Measurements from ENCODE around the gene SPON1.

SPON1 gene

DNA sequence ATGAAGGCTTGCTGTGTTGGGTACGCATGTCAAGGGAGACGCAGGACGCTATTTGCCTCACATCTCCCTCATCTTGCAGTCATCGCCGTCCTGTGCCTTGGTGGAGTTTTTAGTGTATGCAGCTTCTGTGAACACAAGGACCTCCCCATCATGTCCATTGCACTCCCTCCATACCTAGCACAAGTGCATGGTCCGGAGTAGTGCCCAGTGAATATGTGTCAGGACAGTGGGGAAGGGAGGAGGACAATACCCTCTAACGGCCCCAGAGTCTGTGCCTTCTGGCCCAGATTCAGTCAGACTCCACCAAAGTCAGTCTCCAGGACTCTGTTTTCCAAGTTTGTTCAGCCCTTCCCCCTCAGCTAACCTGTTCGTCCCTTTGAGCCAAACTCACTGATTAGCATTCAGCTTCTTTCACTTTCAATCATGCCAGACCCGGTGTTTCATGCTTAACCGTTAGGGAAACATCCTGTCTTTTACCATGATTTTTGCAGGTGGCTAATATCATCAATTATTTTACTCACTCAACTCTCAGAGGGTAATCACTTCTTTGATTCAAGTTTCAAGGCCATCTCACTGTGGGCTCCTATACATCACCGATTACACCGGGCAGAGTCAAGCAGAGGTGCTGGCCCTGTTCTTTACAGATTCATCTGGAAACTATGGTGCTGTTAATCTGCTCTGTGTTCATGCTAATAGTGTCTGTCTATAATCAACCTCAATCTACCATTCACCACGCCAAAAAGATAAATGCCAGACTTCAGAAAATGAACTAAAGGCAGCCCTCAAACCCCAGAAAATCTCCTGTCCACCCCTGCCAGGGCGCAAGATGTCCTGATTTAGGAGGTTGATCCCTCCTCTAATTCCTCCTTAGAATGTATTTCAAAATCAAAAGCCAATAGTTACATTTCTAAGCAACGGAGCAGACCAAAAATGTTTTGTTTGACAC is 240.0 kb downstream of the SPON1 start:
- DNase-seq = no peak

DNA sequence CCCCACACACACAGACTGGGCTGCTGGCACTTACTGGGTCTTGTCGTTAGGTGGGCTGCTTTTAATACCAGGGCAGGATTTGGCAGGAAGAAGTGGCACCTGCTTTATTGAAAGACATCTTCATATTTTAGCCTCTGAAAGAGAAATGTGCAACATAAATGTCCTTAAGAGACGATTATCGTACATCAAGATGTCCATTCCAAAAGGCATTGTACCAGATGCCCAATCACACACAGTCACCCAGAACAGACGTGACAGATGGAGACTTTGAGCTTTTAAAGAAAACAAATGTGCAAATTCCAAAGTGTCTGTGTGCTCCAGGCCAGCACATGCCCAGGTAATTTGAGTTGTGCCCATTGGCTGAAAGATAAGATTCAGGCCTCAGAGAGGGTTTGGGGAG is 240.8 kb downstream of the SPON1 start:
- peak; percentile 9 for DNase-seq

DNA sequence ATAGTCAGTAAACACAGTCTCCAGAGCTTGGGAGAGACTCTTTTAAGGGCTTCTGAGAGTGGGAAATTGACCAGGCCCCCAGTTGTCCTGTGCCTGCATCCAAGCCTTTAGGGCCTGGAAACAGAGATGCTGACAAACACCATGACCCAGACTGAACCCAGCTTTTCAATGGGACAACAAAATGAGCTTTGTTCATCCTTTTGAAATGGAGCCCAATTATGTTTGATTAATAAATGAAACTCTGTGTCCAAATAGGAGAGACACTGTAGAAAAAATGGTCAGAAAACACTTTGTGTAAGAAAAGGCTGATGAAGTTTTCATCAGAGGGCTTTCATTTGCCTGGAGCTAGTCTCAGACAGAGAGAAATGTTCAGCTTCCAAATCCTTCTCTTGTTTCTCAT is 250.5 kb downstream of the SPON1 start:
- DNase-seq = no peak

DNA sequence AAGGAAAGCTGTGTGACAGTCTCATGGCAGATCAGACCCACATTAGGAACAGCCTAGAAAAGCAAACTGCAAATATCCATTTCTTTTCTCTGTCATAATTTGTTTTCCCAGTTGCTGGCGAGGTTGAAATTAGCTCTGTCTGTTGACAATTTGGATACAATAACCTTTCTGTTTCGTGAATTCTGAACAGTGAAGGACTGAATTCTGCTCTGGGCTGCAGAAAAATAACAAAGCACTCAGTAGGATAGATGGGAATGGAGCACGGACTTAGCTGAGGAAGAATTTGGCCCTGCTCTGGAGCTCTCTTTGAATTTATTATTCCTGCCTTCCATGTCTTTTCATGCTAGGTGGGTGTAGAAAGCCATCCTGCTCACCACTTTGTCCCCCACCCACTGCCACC is 256.2 kb downstream of the SPON1 start:
- DNase-seq = no peak

DNA sequence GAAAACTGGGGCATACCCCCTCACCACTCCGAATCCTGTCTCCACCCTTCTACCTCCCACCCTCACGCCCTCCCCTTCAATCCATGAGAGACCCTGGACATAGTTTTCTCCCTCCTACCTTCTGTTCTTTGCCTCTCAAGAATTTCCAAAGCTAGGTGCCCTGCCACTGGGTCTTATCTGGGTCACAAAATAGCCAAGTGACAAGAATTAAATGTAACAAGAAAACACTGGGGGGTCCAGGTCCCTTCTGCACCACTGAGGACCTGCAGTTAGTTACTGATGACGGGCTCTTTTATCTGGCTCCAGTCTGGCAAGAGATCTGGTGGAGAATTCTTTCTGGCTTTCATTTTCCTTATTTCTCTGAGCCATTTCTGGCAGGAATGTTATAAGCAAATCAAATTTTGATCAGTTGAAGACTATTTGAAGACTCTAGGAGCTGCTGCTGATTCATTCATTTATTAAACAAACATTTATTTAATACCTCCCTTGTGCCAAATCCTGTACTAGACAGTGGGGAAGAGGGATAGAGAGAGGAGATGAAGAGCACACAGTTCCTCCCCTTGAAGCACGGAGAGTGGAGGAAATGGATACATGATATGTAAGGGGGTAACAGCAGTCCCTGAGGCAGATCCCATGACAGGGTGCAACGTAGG is 261.2 kb downstream of the SPON1 start:
- DNase-seq = no peak

DNA sequence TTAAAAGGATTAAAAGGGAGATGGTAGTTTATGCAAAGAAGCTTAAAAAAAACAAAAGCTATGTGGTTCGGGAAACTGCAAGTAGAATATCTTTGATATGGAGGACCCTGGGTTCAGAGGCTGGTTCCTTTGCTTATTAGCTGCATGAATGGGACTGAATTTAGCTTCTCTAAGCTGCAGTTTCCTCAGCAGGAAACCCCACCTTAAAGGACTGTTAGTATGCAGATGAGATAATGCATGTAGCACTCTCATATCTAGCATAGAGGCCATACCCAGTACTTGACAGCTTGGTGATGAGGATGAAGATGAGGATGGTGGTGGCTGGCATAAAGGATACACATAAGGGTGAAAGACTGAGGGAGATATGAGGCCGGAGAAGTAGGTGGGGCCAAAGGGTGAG is 261.9 kb downstream of the SPON1 start:
- DNase-seq = no peak

DNA sequence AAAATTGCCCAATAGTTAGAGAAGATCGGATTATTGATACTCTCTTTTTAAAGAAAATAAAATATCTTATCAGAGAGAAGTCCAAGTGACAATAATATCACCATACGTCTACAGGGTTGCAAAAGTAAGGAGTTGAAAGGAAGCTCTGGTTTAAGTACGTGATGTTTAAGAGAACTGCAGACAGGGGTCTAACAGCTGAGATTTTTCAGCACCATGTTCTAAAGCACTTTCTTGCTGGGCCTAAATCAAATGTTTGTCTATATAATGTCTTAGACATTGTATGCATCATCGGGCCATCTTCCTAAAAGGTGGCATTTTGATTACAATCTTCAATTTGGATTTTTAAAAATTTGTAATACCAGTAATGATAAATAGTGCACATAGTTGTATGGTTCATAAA is 263.1 kb downstream of the SPON1 start:
- DNase-seq = no peak

DNA sequence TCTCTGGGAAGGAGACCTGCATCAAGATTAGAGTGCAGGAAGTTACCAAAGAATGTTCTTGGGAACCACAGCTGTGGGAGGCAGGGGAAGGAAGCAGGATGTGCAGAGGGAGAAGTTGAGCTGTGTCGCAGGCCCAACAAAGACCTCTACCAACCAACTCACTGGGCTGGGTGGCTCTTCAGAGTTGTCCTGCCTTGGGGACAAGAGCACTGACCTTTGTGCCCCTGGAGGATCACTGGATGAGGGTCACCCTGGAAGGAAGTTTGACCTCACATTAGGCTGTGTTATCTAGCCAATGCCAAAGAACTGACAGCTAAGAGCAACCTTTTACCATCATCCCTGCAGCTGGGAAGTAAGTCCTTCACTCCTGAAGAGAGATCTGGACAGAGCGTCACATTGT is 265.8 kb downstream of the SPON1 start:
- no peak for DNase-seq

DNA sequence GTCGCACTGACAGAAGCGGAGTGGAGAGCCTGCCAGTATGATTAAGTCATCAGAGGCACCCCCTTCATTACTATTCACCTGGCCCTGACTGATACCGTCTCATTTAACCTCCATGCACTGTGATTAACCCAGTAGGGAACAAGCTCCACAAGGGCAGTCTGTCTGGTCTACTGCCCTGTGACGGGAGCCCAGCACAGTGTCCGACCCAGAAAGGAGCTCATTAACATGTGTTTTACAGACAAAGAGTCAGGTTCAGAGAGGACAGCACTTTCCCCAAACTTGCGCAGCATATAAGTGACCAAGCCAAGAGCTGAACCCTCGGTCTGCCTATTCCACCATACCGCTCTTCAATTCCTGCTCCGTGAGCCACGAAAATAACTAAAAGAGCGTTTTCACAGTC is 266.9 kb downstream of the SPON1 start:
- no peak for DNase-seq

DNA sequence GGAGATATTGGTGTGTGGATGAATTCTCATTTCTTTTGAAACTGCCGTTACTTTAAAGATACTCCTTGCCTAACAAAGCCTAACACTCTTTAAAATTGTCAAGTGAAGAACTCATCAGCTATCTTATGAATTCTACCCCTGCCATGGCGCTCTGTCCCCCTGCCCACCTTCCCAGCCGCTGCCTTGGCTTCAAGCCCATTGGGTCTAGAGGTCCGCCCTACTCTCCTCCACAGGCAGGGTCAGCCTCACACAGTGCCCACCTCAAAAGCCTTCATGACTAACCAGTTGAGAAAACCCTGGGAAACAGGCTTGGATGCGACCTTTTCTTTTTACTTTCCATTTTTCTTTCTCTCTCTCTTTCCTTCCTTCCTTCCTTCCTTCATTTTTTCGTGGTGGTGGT is 267.9 kb downstream of the SPON1 start:
- DNase-seq = no peak

DNA sequence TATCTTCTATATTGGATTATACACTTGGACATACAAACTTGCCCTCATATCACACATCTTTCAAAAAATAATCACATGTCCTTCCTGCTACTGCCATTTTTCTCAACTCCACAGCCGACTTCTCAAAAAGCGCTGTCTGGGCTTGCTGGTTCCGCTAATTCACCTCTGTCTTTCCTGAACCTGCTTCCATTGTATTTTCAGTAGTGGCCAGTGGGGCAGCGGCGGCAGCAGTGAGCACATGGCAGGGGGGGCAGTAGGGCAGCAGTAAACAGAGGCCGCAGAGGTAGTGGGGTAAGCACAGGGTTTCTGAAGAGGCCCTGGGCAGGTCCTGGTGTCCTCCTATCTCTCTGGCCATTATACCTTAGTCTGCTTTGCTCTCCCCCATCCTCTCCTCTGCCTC is 270.1 kb downstream of the SPON1 start:
- DNase-seq = no peak

DNA sequence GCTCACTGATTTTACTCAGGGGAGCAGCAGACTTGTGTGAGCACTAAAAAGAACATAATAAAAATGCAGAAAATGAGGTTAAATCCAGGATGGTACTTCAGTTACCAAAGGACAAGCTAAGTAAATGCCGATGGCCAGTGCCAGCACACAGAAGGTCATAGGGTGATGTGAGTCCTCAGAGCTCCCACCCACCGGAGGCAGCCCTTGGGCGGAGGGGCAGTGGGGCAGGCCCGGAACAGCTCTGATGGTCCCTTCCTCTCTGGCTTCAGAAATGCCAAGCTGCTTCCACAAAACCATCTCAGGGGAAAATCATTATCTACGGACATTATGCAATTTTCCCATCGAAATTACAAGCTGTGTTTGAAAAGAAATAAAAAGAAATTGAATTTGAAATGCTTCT is 271.9 kb downstream of the SPON1 start:
- no peak for DNase-seq

DNA sequence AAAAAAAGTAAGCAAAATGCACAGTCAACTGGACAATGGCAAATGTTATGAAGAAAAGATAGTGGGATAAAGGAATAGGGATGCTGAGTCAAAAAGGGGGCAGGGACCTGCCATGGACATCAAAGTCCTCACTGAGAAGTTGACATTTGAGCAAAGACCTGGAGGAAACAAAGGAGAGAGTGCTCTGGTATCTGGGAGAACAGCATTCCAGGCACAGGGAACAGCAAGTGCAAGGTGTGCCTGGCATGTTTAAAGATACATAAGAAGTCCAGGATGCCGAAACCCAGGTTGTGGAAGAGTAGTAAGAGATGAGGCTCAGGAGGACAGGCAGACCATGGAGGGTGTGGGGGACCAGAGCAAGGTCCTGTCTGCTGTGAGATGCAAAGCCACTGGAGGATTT is 273.2 kb downstream of the SPON1 start:
- DNase-seq = no peak

DNA sequence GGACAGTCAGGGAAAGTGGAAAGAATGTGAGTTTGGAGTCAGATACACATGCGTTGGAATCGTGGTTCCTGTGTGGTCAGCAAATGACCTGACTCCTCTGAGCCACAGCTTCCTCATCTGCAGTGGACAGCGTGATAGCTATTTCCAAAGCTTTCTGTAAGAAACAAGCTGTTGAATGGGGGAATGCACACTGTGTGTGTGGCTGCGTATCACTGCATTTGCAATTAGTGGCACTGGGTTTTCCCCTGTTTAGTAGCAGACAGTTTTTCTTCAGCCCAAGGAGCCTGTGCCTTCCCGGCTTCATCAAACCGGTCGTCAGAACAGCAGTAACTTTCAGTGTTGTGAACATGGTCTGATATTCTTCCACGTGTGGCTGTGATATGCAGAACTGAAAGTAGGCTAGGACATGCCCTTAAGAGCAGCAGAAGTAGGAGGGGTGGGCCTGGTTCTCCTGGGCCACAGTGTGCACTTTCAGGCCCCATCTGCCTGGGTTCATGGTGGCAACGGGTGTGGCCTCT is 275.0 kb downstream of the SPON1 start:
- no peak for DNase-seq

DNA sequence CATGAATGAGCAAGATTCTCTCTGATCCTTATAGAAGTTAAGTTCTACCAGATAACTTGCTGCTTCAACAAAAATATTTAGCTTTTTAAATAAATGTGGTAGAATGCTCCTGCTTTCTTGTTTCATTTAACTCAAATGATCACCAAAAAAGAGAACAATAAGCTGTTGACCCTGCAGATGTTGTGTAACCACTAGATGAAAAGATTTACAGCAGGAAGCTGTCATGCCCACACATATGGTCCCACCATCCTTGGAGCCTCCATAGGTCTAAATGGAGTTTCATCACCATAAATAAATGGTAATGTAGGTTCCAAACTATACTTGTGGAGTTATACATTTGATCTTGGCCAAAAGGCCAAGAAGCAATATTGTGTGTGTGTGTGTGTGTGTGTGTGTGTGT is 277.7 kb downstream of the SPON1 start:
- no peak for DNase-seq

DNA sequence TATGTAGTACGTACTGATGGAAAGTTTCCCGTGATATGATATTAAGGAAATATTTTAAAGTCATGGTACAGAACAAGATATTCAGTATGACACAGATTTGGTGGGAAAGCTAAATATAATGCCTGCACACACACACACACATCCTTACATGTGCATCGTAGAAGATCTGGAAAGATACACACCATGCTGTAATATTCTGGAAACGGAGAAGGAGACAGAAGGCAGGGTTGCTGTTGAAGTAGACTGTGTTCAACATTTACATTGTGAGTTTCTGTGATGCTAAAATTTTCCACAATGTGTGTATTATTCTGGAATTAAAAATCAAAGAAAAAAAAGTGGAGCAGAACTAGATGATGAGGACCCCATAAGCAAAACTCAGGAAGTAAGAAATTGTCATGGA is 278.4 kb downstream of the SPON1 start:
- no peak for DNase-seq

DNA sequence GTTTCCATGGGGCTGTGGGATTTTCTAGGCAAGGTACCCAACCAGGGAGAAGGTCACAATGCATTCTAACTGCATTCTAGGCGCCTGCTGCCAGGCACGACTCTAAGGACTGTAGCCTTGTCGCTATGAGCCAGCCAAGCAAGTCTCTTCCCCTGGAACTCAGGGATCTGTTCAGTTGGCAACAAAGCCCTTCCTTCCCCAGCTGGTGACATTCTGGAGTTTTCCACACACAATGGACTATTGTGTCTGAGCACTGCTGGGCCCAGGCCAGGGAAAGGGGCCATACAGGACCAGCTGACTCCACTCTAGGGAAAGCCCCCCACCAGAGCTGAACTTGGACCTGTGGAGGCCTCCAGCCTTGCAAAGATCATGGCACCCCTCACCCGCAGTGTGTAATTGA is 279.7 kb downstream of the SPON1 start:
- no peak for DNase-seq

DNA sequence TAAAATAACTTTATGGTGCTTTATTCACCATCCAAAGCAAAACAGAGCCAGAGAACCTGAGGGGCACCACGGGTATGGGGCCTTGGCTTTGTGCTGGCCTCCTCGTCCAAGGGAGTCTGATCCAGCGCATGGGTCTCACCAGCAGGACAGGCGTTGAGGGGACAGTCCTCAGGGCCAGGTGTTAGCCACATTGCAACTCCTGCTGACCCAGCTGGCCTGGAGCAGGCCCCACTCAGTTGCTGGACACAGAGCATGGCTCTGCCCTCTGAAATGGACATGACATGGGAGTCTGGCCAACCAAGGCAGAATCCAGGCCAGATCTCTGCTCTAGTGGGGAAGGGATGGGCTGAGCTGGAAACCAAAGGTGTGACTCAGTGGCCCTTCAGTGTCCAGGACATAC is 280.2 kb downstream of the SPON1 start:
- no peak for DNase-seq

DNA sequence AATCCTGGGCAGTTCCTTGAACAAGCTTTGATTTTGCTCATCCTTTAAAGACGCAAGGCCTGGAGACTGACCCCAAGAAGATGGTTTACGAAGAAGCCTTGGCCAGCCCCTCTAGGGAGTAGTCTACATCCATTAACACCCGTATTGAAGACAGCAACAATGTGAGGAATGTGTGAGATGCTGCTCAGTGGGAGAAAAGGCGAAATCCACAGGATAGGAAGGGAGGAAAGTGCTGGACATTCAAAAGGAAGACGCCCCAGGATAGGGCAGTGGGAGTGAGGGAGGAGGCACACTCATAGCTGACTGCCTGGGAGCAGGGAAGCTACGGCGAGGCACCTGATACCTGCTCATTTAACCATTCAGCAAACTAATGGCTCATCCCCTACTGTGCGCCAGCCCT is 282.4 kb downstream of the SPON1 start:
- no peak for DNase-seq

DNA sequence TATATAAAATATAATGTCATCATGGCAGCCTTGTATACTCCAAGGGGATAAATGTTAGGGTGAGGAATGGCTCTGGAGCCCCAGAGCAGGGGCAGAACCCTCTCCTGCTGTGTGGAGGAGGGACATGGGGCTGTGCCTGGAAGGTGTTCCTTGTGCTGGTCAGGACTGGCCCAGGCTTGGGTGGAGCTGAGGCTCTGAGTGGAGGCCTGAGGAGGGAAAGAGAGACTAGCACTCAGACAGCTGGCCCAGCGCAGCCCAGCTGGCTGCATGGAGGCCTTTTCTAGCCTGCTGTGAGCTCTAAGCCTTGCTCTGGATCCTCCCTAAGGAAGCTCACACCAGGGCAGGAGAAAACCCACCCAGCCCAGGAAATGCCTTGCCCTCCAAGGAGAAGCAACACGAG is 282.9 kb downstream of the SPON1 start:
- DNase-seq = no peak

DNA sequence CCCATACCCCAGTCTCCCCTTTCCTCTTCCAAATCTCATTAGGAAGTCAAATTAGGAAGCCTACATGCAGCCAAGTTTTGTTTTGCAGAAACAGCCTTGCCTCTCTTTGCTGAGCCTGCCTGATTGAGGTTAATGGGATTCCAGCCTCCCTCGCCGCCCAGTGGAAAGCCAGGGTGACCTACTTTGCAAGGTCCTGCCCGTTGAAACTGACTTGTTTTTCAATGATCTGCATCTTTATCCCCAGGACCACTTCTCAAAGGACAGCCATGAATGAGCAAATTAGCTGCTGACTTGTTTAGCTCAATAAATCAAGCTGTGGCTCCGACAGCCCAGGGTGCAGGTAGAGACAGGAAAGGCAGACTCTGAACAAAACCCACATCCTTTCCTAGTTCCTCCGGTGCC is 286.1 kb downstream of the SPON1 start:
- no peak for DNase-seq

DNA sequence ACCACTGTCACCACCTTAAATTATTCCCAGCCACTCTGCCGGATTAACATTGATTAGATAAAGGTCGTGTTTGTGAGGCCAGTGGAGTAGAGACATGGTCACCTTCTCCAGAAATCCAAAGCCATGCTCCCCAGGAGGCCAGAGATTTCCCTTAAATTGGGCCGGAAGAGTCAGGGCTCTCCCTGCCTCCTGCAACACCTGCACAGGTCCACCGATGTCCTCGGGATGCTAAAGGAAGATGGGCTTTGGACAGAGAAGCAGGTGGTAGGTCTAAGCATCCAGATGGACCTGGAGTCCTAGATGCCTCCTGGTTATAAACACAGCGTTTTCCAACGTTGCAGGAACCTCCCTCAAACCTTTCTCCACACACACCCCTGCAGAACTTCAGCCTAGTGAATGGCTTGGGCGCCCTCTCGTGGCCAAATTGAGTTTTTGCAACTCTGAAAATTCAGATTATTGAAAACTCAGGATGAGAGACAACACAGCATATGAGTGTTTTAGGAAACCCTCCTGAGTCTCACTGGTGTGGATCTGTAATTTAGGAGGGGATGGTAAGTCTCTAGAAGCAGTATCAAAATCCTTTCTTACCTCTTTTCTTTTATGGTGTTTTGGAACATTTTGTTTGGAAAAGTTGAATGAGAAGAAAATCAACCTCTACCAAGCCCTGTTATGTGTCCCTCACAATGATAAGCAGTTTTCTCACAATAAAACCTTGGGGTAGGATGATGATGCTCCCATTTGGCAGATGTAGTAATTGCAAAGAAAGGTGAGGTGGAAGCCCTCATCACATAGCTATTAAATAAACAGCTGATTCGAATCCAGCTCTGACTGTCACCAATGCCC is 286.8 kb downstream of the SPON1 start:
- DNase-seq = peak; percentile 49

DNA sequence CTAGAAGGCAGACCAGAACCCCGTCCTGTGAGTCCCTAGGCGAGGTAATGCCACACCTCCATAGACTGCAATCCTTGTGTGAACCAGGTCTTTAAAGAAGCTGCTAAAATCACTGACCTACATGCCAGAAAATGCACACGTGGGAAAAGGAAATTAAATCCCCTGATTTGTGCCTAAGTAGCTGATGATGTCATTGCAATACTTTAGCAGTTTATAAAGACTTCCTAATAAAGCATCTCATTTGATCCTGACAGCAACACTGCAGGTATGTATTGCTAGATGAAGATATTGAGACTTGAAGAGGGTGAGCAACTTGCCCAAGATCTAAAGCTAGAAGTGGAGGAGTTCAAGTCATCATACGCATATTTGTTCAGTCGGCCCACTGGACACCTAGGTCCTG is 289.2 kb downstream of the SPON1 start:
- DNase-seq = no peak

Data from NCI-H1694 (cell line).